ENCODE data around the gene ZNF385D.
"Not testable (repeated sequence)": the region's sequence is repeated elsewhere in the genome, so short reads cannot be mapped to it uniquely, and the experiment has no call there.

Gene ZNF385D

GRCh38 chr3:21390856-21391255 lies 360.2 kb downstream of the ZNF385D start:
- no peaks in the 10 kb centered on the region for H3K27me3 ChIP-seq (ENCODE audit: insufficient read depth, poor library complexity, severe bottlenecking)
- H3K27ac ChIP-seq (ENCODE audit: poor library complexity, severe bottlenecking): no peak overlapping the region
- no peak overlapping the region for H3K4me3 ChIP-seq (ENCODE audit: severe bottlenecking)
- no peaks in the 10 kb centered on the region for H3K9me3 ChIP-seq (ENCODE audit: severe bottlenecking)
- no peaks in the 10 kb centered on the region for H3K4me1 ChIP-seq (ENCODE audit: insufficient read depth, poor library complexity, severe bottlenecking)
- no peaks in the 10 kb centered on the region for H3K36me3 ChIP-seq (ENCODE audit: low read depth)
- ATAC-seq (ENCODE audit: low read depth) (no peak), DNase-seq (ENCODE audit: low spot score) (no peak)
- no peak for TF ChIP-seq CTCF (IDR thresholded peaks at IDR 0.05; ENCODE audit: poor library complexity, severe bottlenecking)

- no peak for ATAC-seq (ENCODE audit: low read depth)
- H3K36me3 ChIP-seq (ENCODE audit: low read depth): no peaks in the 10 kb centered on the region
- no peak overlapping the region for H3K27ac ChIP-seq (ENCODE audit: poor library complexity, severe bottlenecking)
- no peak overlapping the region for H3K4me3 ChIP-seq (ENCODE audit: severe bottlenecking)
- no peaks in the 10 kb centered on the region for H3K27me3 ChIP-seq (ENCODE audit: insufficient read depth, poor library complexity, severe bottlenecking)
- no peak for DNase-seq (ENCODE audit: low spot score)
- no peaks in the 10 kb centered on the region for H3K9me3 ChIP-seq (ENCODE audit: severe bottlenecking)
- no peak for TF ChIP-seq CTCF (IDR thresholded peaks at IDR 0.05; ENCODE audit: poor library complexity, severe bottlenecking)
- H3K4me1 ChIP-seq (ENCODE audit: insufficient read depth, poor library complexity, severe bottlenecking): no peaks in the 10 kb centered on the region
Observed at GRCh38 chr3:21390136-21390535, 360.9 kb downstream of the ZNF385D start.

GRCh38 chr3:21387142-21387826 lies 363.7 kb downstream of the ZNF385D start:
- not testable (repeated sequence) for ATAC-seq (ENCODE audit: low read depth); H3K9me3 ChIP-seq (ENCODE audit: severe bottlenecking)

GRCh38 chr3:21378036-21378435 lies 373.0 kb downstream of the ZNF385D start:
- H3K4me3 ChIP-seq (ENCODE audit: severe bottlenecking); ATAC-seq (ENCODE audit: low read depth); H3K27me3 ChIP-seq (ENCODE audit: insufficient read depth, poor library complexity, severe bottlenecking); H3K9me3 ChIP-seq (ENCODE audit: severe bottlenecking); H3K27ac ChIP-seq (ENCODE audit: poor library complexity, severe bottlenecking); H3K4me1 ChIP-seq (ENCODE audit: insufficient read depth, poor library complexity, severe bottlenecking); DNase-seq (ENCODE audit: low spot score); H3K36me3 ChIP-seq (ENCODE audit: low read depth): not testable (repeated sequence)

More at GRCh38 chr3:21387142-21387826, 363.7 kb downstream of the ZNF385D start:
- H3K36me3 ChIP-seq (ENCODE audit: low read depth); H3K4me1 ChIP-seq (ENCODE audit: insufficient read depth, poor library complexity, severe bottlenecking); DNase-seq (ENCODE audit: low spot score); H3K27ac ChIP-seq (ENCODE audit: poor library complexity, severe bottlenecking); H3K27me3 ChIP-seq (ENCODE audit: insufficient read depth, poor library complexity, severe bottlenecking); H3K4me3 ChIP-seq (ENCODE audit: severe bottlenecking): not testable (repeated sequence)

GRCh38 chr3:21377071-21377769 lies 373.8 kb downstream of the ZNF385D start:
- no peaks in the 10 kb centered on the region for H3K27me3 ChIP-seq (ENCODE audit: insufficient read depth, poor library complexity, severe bottlenecking)
- H3K36me3 ChIP-seq (ENCODE audit: low read depth): no peaks in the 10 kb centered on the region
- ATAC-seq (ENCODE audit: low read depth): no peak
- H3K27ac ChIP-seq (ENCODE audit: poor library complexity, severe bottlenecking): no peak overlapping the region
- H3K9me3 ChIP-seq (ENCODE audit: severe bottlenecking): no peaks in the 10 kb centered on the region
- H3K4me1 ChIP-seq (ENCODE audit: insufficient read depth, poor library complexity, severe bottlenecking): no peaks in the 10 kb centered on the region
- DNase-seq (ENCODE audit: low spot score): no peak
- no peak overlapping the region for H3K4me3 ChIP-seq (ENCODE audit: severe bottlenecking)
- TF ChIP-seq CTCF (IDR thresholded peaks at IDR 0.05; ENCODE audit: poor library complexity, severe bottlenecking): no peak

- no peak for ATAC-seq (ENCODE audit: low read depth)
- no peak overlapping the region for H3K4me3 ChIP-seq (ENCODE audit: severe bottlenecking)
Observed at GRCh38 chr3:21372316-21372715, 378.7 kb downstream of the ZNF385D start.

More at GRCh38 chr3:21372316-21372715, 378.7 kb downstream of the ZNF385D start:
- H3K9me3 ChIP-seq (ENCODE audit: severe bottlenecking): no peaks in the 10 kb centered on the region
- H3K36me3 ChIP-seq (ENCODE audit: low read depth): no peaks in the 10 kb centered on the region
- no peaks in the 10 kb centered on the region for H3K27me3 ChIP-seq (ENCODE audit: insufficient read depth, poor library complexity, severe bottlenecking)
- no peak overlapping the region for H3K27ac ChIP-seq (ENCODE audit: poor library complexity, severe bottlenecking)
- no peak for TF ChIP-seq CTCF (IDR thresholded peaks at IDR 0.05; ENCODE audit: poor library complexity, severe bottlenecking)
- no peak for DNase-seq (ENCODE audit: low spot score)
- no peaks in the 10 kb centered on the region for H3K4me1 ChIP-seq (ENCODE audit: insufficient read depth, poor library complexity, severe bottlenecking)
